Upper lobe of right lung (tissue), 1 donor: ENCODE results near the gene CRELD2. TPM values are rescaled to one million over a fixed set of nuclear protein-coding genes. Genes with fewer than 3 reads are reported as not detected.

ENCODE experiments used
- ATAC-seq: fragments of 200-7000 bp; cut with Tn5 transposase; one replicate; pipeline ENCODE4 v1.9.1; 2020; ENCODE audit warnings: mild to moderate bottlenecking, moderate library complexity
- DNase-seq: peaks from one replicate; pipeline ENCODE4 v3.0.0-alpha.2; 2020
- H3K27ac ChIP-seq: fragments of 200-600 bp; one replicate; pipeline ENCODE4 v1.8.0; 2022
- H3K27me3 ChIP-seq: fragments of 200-600 bp; one replicate; pipeline ENCODE4 v1.8.0; 2022; ENCODE audit warnings: mild to moderate bottlenecking
- H3K36me3 ChIP-seq: fragments of 200-600 bp; one replicate; pipeline ENCODE4 v1.8.0; 2022
- H3K4me1 ChIP-seq: fragments of 200-600 bp; one replicate; pipeline ENCODE4 v1.8.0; 2022
- H3K4me3 ChIP-seq: fragments of 200-600 bp; one replicate; pipeline ENCODE4 v1.8.0; 2022; ENCODE audit warnings: mild to moderate bottlenecking
- H3K9me3 ChIP-seq: fragments of 200-600 bp; one replicate; pipeline ENCODE4 v1.8.0; 2022
- CTCF ChIP-seq: fragments of 200-600 bp; IDR thresholded peaks from one replicate; pipeline ENCODE4 v1.8.0; 2022; ENCODE audit warnings: antibody characterized with exemption
- intact Hi-C: fragments of 100-400 bp; cut with DNase I; formaldehyde crosslinking; loops from one replicate; pipeline ENCODE4 v1.11.0; 2022
- total RNA-seq: library from RNA; stranded (reverse); fragmentation: NEBNext Ultra II Directional; extraction: Animal tissue kit (Norgen Biotek cat#: 25700); gene quantifications from one replicate; pipeline ENCODE4 v1.2.1, GENCODE V29; 2021
- donor health status: DM: no; HTN: yes; CAD: no; lungs with severe emphysema.

The CRELD2 gene
- total RNA-seq, 1 donor from 2014 or later = 44.2 TPM

- DNase-seq (no peak), ATAC-seq (no peak)
- peaks cover 36% of the 10 kb centered on the region for H3K36me3 ChIP-seq
- H3K27me3 ChIP-seq = no peaks in the 10 kb centered on the region
- H3K4me3 ChIP-seq = peak overlapping the region; percentile 93
- no peaks in the 10 kb centered on the region for H3K9me3 ChIP-seq
- peaks cover 61% of the 10 kb centered on the region for H3K4me1 ChIP-seq
- no peak for TF ChIP-seq CTCF
- H3K27ac ChIP-seq = peak overlapping the region; percentile 87
- intact Hi-C loops = no loop called here
These were observed 43.2 kb downstream of the CRELD2 start for GRCh38 chr22:49961601-49962011.

GRCh38 chr22:49962012-49962750 lies 43.7 kb downstream of the CRELD2 start:
- peak; percentile 35 for ATAC-seq

DNA sequence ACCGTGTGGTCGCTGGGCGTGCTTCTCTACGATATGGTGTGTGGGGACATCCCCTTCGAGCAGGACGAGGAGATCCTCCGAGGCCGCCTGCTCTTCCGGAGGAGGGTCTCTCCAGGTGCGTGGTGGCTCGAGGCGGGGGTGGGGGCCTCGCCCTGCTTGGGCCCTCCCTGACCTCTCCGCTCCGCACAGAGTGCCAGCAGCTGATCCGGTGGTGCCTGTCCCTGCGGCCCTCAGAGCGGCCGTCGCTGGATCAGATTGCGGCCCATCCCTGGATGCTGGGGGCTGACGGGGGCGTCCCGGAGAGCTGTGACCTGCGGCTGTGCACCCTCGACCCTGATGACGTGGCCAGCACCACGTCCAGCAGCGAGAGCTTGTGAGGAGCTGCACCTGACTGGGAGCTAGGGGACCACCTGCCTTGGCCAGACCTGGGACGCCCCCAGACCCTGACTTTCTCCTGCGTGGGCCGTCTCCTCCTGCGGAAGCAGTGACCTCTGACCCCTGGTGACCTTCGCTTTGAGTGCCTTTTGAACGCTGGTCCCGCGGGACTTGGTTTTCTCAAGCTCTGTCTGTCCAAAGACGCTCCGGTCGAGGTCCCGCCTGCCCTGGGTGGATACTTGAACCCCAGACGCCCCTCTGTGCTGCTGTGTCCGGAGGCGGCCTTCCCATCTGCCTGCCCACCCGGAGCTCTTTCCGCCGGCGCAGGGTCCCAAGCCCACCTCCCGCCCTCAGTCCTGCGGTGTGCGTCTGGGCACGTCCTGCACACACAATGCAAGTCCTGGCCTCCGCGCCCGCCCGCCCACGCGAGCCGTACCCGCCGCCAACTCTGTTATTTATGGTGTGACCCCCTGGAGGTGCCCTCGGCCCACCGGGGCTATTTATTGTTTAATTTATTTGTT lies 44.6 kb downstream of the CRELD2 start:
- intact Hi-C loops = no loop called here
- no peaks in the 10 kb centered on the region for H3K9me3 ChIP-seq
- TF ChIP-seq CTCF = no peak
- peaks cover 36% of the 10 kb centered on the region for H3K36me3 ChIP-seq
- peak overlapping the region; percentile 93 for H3K4me3 ChIP-seq
- ATAC-seq (no peak), DNase-seq (peak; percentile 74)
- H3K4me1 ChIP-seq = peaks cover 71% of the 10 kb centered on the region
- H3K27me3 ChIP-seq = no peaks in the 10 kb centered on the region
- peak overlapping the region; percentile 87 for H3K27ac ChIP-seq

More at GRCh38 chr22:49962012-49962750, 43.7 kb downstream of the CRELD2 start:
- no peaks in the 10 kb centered on the region for H3K9me3 ChIP-seq
- H3K36me3 ChIP-seq = peaks cover 36% of the 10 kb centered on the region
- H3K27me3 ChIP-seq = no peaks in the 10 kb centered on the region
- intact Hi-C loops = no loop called here
- DNase-seq = peak; percentile 93
- peaks cover 63% of the 10 kb centered on the region for H3K4me1 ChIP-seq
- peak overlapping the region; percentile 87 for H3K27ac ChIP-seq
- no peak for TF ChIP-seq CTCF
- H3K4me3 ChIP-seq = peak overlapping the region; percentile 93

- intact Hi-C loops = no loop called here
- H3K27me3 ChIP-seq = no peaks in the 10 kb centered on the region
- ATAC-seq (no peak), DNase-seq (no peak)
- TF ChIP-seq CTCF = no peak
- peak overlapping the region; percentile 93 for H3K4me3 ChIP-seq
- H3K27ac ChIP-seq = peak overlapping the region; percentile 87
- H3K36me3 ChIP-seq = peaks cover 36% of the 10 kb centered on the region
- peaks cover 70% of the 10 kb centered on the region for H3K4me1 ChIP-seq
- no peaks in the 10 kb centered on the region for H3K9me3 ChIP-seq
These were observed 45.2 kb downstream of the CRELD2 start for GRCh38 chr22:49963647-49964026.

GRCh38 chr22:49964136-49965090 lies 46.0 kb downstream of the CRELD2 start:
- Histone ChIP-seq H3K36me3 (peaks cover 36% of the 10 kb centered on the region), H3K27me3 (no peaks in the 10 kb centered on the region), H3K9me3 (no peaks in the 10 kb centered on the region), H3K4me3 (peak overlapping the region; percentile 93), H3K4me1 (peaks cover 63% of the 10 kb centered on the region), H3K27ac (peak overlapping the region; percentile 87)
- no peak for TF ChIP-seq CTCF
- intact Hi-C loops = no loop called here
- ATAC-seq (no peak), DNase-seq (peak; percentile 63)
